OCI-LY7 (cell line): Measurements from ENCODE around the gene EIF3D.

Experiments used
- EZH2phosphoT487 ChIP-seq: fragments of 200-600 bp; sonication (generic); IDR thresholded peaks from 2 replicates; pipeline ENCODE4 v1.6.1; 2018; ENCODE audit warnings: low read depth, borderline replicate concordance, mild to moderate bottlenecking, mixed run types, antibody characterized with exemption, low read length, moderate library complexity, mixed read lengths
- TF ChIP-seq, protein P1 (sequence below): fragments of 200-600 bp; sonication (generic); conservative IDR thresholded peaks from 2 replicates; pipeline ENCODE4 v1.5.1; 2014; ENCODE audit warnings: mild to moderate bottlenecking, antibody characterized with exemption, low read length, moderate library complexity, mixed read lengths

GRCh38 chr22:36507518-36508010, 21.4 kb downstream of the EIF3D start:
- TF ChIP-seq, protein P1, sequence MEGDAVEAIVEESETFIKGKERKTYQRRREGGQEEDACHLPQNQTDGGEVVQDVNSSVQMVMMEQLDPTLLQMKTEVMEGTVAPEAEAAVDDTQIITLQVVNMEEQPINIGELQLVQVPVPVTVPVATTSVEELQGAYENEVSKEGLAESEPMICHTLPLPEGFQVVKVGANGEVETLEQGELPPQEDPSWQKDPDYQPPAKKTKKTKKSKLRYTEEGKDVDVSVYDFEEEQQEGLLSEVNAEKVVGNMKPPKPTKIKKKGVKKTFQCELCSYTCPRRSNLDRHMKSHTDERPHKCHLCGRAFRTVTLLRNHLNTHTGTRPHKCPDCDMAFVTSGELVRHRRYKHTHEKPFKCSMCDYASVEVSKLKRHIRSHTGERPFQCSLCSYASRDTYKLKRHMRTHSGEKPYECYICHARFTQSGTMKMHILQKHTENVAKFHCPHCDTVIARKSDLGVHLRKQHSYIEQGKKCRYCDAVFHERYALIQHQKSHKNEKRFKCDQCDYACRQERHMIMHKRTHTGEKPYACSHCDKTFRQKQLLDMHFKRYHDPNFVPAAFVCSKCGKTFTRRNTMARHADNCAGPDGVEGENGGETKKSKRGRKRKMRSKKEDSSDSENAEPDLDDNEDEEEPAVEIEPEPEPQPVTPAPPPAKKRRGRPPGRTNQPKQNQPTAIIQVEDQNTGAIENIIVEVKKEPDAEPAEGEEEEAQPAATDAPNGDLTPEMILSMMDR: no peak
- no peak for TF ChIP-seq EZH2phosphoT487
